DND-41 (cell line): ENCODE measurements around the gene GPT2.
"Not testable (repeated sequence)": the region's sequence is repeated elsewhere in the genome, so short reads cannot be mapped to it uniquely, and the experiment has no call there.

Source experiments
- ATAC-seq: fragments of 200-7000 bp; cut with Tn5 transposase; 3 replicates; pipeline ENCODE4 v1.9.1; 2021; ENCODE audit warnings: low read depth; ENCODE audit not compliant: insufficient read depth
- DNase-seq: peaks from one replicate; pipeline ENCODE4 v3.0.0-alpha.2; 2020
- H2AFZ ChIP-seq: 2 replicates; pipeline ENCODE4 v1.6.0; 2012; ENCODE audit warnings: low read depth, low read length
- H3K27ac ChIP-seq: 2 replicates; pipeline ENCODE4 v1.5.1; 2012; ENCODE audit warnings: low read length, inconsistent platforms
- H3K27me3 ChIP-seq: fragments of 200-600 bp; sonication (generic); 2 replicates; pipeline ENCODE4 v1.6.0; 2012; ENCODE audit warnings: low read length, mild to moderate bottlenecking, inconsistent platforms; ENCODE audit not compliant: insufficient read depth, poor library complexity
- H3K36me3 ChIP-seq: 2 replicates; pipeline ENCODE4 v1.5.1; 2012; ENCODE audit warnings: low read length, inconsistent platforms; ENCODE audit not compliant: insufficient read depth
- H3K4me1 ChIP-seq: 2 replicates; pipeline ENCODE4 v1.5.1; 2012; ENCODE audit warnings: mild to moderate bottlenecking, low read length; ENCODE audit not compliant: insufficient read depth
- H3K4me2 ChIP-seq: 2 replicates; pipeline ENCODE4 v1.6.0; 2012; ENCODE audit warnings: mild to moderate bottlenecking, moderate library complexity, low read length, inconsistent platforms; ENCODE audit not compliant: insufficient read depth
- H3K4me3 ChIP-seq, 2 experiments: fragments of 200-600 bp in 1 of 2; shearing (Covaris generic) in 1 of 2; 2 replicates each; pipeline ENCODE4 v1.5.1; 2012 to 2016; ENCODE audit warnings: inconsistent platforms in 2 of 2, low read length in 2 of 2, mild to moderate bottlenecking in 2 of 2, low read depth in 1 of 2, moderate library complexity in 1 of 2
- H3K79me2 ChIP-seq: 2 replicates; pipeline ENCODE4 v1.6.0; 2012; ENCODE audit warnings: low read length, inconsistent platforms; ENCODE audit not compliant: insufficient read depth
- H3K9ac ChIP-seq: 2 replicates; pipeline ENCODE4 v1.6.0; 2012; ENCODE audit warnings: low read depth, mild to moderate bottlenecking, inconsistent platforms, low read length, moderate library complexity
- H3K9me3 ChIP-seq: 2 replicates; pipeline ENCODE4 v1.5.1; 2012; ENCODE audit warnings: low read length, moderate library complexity, mild to moderate bottlenecking, inconsistent platforms; ENCODE audit not compliant: insufficient read depth, severe bottlenecking
- H4K20me1 ChIP-seq: 2 replicates; pipeline ENCODE4 v1.6.0; 2012; ENCODE audit warnings: low read length; ENCODE audit not compliant: insufficient read depth
- EZH2 ChIP-seq: IDR thresholded peaks from 3 replicates; pipeline ENCODE4 v1.6.1; 2012; ENCODE audit warnings: borderline replicate concordance, low read depth, mild to moderate bottlenecking, moderate library complexity, low read length, inconsistent platforms; ENCODE audit not compliant: severe bottlenecking
- TF ChIP-seq, protein P1 (sequence below): IDR thresholded peaks from 2 replicates; pipeline ENCODE4 v1.5.1; 2012; ENCODE audit warnings: borderline replicate concordance, low read length, moderate library complexity, mild to moderate bottlenecking; ENCODE audit not compliant: poor library complexity, severe bottlenecking; ENCODE audit errors: extremely low read depth

Gene GPT2

DNA sequence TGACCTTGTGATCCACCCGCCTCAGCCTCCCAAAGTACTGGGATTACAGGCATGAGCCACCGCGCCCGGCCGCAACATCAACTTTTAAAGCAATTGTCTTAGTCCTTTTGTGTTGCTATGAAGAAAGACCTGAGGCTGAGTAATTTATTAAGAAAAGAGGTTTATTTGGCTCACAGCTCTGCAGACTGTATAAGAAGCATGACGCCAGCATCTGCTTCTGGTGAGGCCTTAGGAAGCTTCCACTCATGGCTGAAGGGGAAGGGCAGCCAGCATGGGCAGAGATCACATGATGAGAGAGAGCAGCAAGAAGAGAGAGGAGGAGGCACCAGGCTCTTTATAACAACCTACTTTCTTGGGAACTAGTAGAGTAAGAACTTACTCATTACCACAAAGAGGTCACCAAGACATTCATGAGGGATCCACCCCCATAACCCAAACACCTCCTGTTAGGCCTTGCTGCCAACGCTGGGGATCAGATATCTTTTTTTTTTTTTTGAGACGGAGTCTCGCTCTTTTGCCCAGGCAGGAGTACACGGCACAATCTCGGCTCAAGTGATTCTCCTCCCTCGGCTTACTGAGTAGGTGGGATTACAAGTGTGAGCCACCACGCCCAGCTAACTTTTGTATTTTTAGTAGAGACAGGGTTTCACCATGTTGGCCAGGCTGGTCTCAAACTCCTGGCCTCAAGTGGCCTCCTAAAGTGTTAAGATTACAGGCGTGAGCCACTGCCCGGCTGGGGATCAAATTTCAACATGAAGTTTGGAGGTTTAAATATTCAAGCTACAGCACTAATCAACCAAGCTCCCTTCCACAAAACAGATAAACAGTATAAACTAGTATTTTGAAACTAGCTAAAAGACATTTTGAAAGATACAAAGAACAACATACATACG is 21.4 kb upstream of the GPT2 start:
- no peak for DNase-seq
- Histone ChIP-seq H3K79me2 (no peaks in the 10 kb centered on the region), H3K4me1 (no peaks in the 10 kb centered on the region), H3K4me3 (no peak overlapping the region), H3K4me2 (no peak overlapping the region), H3K36me3 (no peaks in the 10 kb centered on the region), H3K27me3 (no peaks in the 10 kb centered on the region), H2AFZ (no peak overlapping the region), H3K27ac (no peak overlapping the region), H4K20me1 (no peaks in the 10 kb centered on the region), H3K9me3 (no peaks in the 10 kb centered on the region), H3K9ac (no peak overlapping the region)
- no peak for ATAC-seq
- TF ChIP-seq, protein P1, sequence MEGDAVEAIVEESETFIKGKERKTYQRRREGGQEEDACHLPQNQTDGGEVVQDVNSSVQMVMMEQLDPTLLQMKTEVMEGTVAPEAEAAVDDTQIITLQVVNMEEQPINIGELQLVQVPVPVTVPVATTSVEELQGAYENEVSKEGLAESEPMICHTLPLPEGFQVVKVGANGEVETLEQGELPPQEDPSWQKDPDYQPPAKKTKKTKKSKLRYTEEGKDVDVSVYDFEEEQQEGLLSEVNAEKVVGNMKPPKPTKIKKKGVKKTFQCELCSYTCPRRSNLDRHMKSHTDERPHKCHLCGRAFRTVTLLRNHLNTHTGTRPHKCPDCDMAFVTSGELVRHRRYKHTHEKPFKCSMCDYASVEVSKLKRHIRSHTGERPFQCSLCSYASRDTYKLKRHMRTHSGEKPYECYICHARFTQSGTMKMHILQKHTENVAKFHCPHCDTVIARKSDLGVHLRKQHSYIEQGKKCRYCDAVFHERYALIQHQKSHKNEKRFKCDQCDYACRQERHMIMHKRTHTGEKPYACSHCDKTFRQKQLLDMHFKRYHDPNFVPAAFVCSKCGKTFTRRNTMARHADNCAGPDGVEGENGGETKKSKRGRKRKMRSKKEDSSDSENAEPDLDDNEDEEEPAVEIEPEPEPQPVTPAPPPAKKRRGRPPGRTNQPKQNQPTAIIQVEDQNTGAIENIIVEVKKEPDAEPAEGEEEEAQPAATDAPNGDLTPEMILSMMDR = no peak
- no peak for TF ChIP-seq EZH2

DNA sequence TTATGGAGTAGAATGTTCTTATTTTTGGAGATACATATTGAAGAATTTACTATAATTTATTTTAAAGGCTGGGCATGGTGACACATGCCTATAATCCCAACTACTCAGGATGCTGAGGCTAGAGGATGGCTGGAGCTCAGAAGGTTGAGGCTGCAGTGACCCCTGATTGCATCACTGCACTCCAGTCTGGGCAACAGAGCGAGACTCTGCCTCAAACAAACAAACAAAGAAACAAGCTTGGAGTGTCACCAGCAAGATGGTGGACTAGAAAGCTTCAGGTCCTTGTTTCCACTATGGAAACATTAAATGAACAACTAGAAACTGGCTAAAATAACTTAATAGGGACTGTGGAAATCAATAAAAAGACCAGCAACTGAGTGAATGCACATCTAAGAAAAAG is 17.9 kb upstream of the GPT2 start:
- Histone ChIP-seq H3K4me1 (no peaks in the 10 kb centered on the region), H3K9ac (no peak overlapping the region), H3K4me3 (no peak overlapping the region), H2AFZ (no peak overlapping the region), H3K79me2 (no peaks in the 10 kb centered on the region), H4K20me1 (no peaks in the 10 kb centered on the region), H3K9me3 (no peaks in the 10 kb centered on the region), H3K36me3 (no peaks in the 10 kb centered on the region), H3K4me2 (no peak overlapping the region), H3K27ac (no peak overlapping the region), H3K27me3 (no peaks in the 10 kb centered on the region)
- TF ChIP-seq, protein P1 = no peak
- TF ChIP-seq EZH2 = no peak
- no peak for DNase-seq
- ATAC-seq = no peak

DNA sequence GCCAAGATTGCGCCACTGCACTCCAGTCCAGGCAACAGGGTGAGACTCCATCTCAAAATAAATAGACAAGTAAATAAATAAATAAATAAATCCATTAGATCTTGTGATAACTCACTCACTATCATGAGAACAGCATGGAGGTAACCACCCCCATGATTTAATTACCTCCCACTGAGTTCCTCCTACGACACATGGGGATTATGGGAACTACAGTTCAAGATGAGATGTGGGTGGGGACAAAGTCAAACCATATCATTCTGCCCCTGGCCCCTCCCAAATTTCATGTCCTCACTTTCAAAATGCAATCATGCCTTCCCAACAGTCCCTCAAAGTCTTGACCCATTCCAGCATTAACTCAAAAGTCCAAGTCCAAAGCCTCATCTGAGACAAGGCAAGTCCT is 16.7 kb upstream of the GPT2 start:
- ATAC-seq = not testable (repeated sequence)

DNA sequence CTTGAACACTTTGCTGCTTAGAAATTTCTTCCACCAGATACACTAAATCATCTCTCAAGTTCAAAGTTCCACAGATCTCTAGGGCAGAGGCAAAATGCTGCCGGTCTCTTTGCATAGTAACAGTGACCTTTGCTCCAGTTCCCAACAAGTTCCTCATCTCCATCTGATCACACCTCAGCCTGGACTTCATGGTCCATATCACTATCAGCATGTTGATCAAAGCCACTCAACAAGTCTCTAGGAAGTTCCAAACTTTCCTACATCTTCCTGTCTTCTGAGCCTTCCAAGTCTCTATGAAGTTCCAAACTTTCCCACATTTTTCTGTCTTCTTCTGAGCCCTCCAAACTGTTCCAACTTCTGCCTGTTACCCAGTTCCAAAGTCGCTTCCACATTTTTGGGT is 15.3 kb upstream of the GPT2 start:
- H3K36me3 ChIP-seq, ATAC-seq, H3K27ac ChIP-seq, H3K79me2 ChIP-seq, H3K4me1 ChIP-seq, H3K9ac ChIP-seq, H3K27me3 ChIP-seq, DNase-seq, H3K4me3 ChIP-seq, H3K9me3 ChIP-seq, H3K4me2 ChIP-seq, H4K20me1 ChIP-seq, H2AFZ ChIP-seq: not testable (repeated sequence)

More for the DNA sequence above, 16.7 kb upstream of the GPT2 start:
- H3K36me3 ChIP-seq, H3K27me3 ChIP-seq, H4K20me1 ChIP-seq, H3K4me2 ChIP-seq, DNase-seq, H3K9me3 ChIP-seq, H3K79me2 ChIP-seq, H3K4me1 ChIP-seq, H3K27ac ChIP-seq, H3K9ac ChIP-seq, H3K4me3 ChIP-seq, H2AFZ ChIP-seq: not testable (repeated sequence)
